ENCODE measurements around the gene COL26A1. TPM values are rescaled to one million over a fixed set of nuclear protein-coding genes. Genes with fewer than 3 reads are reported as not detected.

Gene COL26A1
- total RNA-seq, 1 donor = not detected

DNA sequence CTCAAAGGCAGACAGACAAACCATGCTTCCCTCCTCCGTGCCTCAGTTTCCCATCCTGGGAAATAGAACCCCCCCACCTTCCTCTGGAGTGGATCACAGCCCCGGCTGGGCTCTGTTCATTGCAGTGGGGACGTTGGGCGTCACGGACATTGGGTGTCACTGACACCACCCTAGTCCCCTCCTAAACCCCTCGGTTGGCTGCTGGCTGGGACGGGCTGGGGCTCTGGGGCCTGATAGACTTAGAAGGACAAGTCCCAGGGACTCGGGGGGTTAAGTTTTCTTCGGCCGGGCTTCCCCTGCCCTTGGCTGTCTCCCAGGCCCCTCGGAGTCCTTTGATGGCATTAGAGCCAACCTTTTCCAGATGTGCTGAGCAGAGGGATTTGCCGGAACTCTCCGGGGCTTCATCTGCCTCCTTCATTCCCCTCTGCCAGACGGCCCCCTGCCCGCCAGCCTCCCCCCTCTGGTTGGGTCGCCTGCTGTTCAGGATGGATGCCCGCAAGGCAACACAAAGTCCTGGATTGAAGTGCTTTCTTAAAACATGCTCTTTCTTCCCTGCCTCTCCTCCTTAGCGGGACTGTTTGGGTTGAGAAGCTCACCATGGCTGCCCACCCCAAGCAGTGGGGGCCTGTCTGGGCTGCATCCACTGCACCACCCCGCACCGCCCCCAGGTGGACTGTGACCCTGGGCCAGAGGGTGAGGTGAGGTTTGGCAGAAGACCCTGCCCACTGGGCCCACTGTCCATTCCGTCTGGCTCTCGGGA, 73.0 kb downstream of the COL26A1 start:
- no peak for TF ChIP-seq CTCF (IDR thresholded peaks at IDR 0.05; ENCODE audit: insufficient read depth, low read length)
- no peak for DNase-seq (ENCODE audit: low read depth)
- no peak overlapping the region for H3K4me3 ChIP-seq (ENCODE audit: low read depth, low read length)

DNA sequence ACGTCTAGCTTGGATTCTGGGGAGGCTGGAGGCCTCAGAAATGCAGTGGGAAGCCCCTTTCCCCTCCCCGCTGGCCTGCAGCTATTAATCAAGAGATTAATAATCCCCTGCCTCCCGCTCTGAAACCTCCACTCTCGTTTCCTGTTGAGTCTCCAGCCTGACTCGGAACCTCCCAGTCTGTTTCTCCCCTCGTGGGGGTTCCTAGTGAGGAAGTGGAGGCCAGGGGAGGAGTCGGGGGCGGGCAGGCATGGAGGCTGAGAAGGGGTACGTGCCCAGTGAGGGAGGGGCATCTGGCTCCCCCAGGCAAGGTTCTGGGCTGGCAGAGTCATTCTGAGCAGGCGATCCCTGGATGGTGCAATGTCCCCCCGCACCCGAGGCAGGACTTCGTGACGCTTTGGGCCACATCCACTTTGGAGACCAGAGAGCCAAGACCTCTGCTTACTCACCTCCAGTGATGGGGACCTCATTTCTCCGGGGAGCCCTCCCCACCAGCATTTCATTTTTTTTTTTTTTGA, 73.6 kb downstream of the COL26A1 start:
- no peak overlapping the region for H3K4me3 ChIP-seq (ENCODE audit: low read depth, low read length)
- no peak for DNase-seq (ENCODE audit: low read depth)
- TF ChIP-seq CTCF (IDR thresholded peaks at IDR 0.05; ENCODE audit: insufficient read depth, low read length) = no peak

GRCh38 chr7:101436857-101437576, 74.3 kb downstream of the COL26A1 start:
- DNase-seq (ENCODE audit: low read depth) = no peak
- no peak for TF ChIP-seq CTCF (IDR thresholded peaks at IDR 0.05; ENCODE audit: insufficient read depth, low read length)
- H3K4me3 ChIP-seq (ENCODE audit: low read depth, low read length) = no peak overlapping the region

- no peak for DNase-seq (ENCODE audit: low read depth)
- TF ChIP-seq CTCF (IDR thresholded peaks at IDR 0.05; ENCODE audit: insufficient read depth, low read length) = no peak
Measured at GRCh38 chr7:101441890-101442289, 79.2 kb downstream of the COL26A1 start.

DNA sequence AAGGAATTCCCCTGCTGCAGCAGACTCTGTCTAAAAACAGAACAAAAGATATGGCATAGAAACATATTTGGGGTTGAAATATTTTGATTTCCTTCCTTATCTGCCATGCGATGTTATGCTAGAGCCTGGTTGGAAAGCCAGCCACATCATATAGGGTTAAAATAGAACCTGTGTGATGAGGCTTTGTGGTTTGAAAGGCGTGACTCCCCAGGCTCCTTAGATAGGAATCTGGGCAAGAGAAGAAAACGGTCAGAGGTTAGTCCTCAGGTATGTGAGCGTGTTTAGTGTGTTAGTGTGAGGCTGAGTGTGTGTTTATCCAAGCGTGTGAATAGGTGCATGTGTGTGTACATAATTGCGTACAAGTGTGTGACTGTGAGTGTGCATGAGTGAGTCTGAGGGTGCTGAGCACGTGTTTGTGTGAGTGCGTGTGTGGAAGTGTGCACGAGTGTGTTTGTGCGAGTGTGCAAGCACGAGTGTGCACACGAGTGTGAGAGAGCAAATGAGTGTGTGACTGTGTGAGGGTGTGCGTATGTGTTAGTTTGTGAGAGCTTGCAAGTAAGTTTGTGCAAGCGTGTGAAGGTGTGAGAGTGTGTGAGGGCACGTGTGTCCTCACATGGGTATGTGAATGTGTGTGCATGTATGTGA, 79.9 kb downstream of the COL26A1 start:
- no peak overlapping the region for H3K4me3 ChIP-seq (ENCODE audit: low read depth, low read length)
- no peak for DNase-seq (ENCODE audit: low read depth)
- no peak for TF ChIP-seq CTCF (IDR thresholded peaks at IDR 0.05; ENCODE audit: insufficient read depth, low read length)

More at GRCh38 chr7:101441890-101442289, 79.2 kb downstream of the COL26A1 start:
- H3K4me3 ChIP-seq (ENCODE audit: low read depth, low read length) = no peak overlapping the region

DNA sequence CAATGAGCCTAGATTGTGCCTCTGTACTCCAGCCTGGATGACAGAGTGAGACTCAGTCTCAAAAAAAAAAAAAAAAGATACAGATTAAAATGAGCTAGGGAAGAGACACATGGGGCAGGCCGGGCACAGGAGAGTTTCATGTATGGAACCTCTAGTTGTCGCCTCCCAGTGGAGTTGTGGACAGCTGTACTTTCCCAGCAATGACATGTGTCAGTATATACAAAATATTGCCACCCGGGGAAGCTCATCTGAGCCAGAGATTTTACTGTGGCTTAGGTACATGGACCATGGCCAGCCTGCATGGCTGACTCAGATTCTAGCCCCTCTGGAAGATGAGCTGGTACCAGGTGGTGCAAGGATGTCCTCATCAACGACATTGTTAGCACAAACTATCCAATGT, 87.4 kb downstream of the COL26A1 start:
- H3K4me3 ChIP-seq (ENCODE audit: low read depth, low read length) = no peak overlapping the region
- TF ChIP-seq CTCF (IDR thresholded peaks at IDR 0.05; ENCODE audit: insufficient read depth, low read length) = no peak
- DNase-seq (ENCODE audit: low read depth) = no peak
